A549 treated with GW870086 at 1 μM for 4 hours (cell line): ENCODE measurements around the gene ALDH2. TPM values are rescaled to one million over a fixed set of nuclear protein-coding genes. Genes with fewer than 3 reads are reported as not detected.

Experiments used
- total RNA-seq: library from RNA; stranded (reverse); fragments of 200-300 nt; extraction: Qiagen RNA extraction; gene quantifications from 5 replicates; pipeline ENCODE4 v1.2.3, GENCODE V29; 2022; ENCODE audit warnings: low read depth

ALDH2 gene
- 69.5 to 98.4 TPM (median 89.7 TPM) in 5 replicates for total RNA-seq

DNA sequence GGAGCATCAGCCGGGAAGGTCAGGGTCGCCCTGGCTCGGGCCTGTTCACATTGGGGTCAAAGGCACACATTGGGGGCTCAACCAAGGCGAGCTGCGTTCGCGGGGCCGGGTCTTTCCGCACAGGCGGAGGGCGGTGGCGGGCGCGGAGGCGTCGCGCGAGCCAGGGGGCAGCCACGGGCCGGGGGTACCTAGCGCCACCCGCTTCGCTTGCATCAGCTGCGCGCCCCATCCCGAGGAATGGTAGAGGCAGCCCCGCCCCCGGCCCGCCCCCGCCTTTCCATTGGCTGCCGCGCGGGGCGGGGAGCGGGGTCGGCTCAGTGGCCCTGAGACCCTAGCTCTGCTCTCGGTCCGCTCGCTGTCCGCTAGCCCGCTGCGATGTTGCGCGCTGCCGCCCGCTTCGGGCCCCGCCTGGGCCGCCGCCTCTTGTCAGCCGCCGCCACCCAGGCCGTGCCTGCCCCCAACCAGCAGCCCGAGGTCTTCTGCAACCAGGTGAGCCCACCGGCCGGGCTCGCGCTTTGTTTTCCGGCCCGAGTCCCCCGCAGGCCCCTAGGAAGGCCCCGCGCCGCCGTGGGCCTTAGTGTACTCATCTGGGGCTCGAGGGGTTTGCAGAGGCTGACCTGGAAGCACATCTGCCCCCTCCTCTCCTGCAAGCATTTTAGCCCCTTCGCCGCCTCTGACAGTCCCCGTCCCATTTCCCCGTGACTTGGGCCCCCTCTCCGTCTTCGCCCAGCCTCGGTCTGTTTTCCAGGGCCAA lies at the start of gene ALDH2:
TSS of gene ALDH2 (plus strand) at position 326 of the 754 bp plus-strand sequence. CDS start at position 376, 50 bp downstream.

DNA sequence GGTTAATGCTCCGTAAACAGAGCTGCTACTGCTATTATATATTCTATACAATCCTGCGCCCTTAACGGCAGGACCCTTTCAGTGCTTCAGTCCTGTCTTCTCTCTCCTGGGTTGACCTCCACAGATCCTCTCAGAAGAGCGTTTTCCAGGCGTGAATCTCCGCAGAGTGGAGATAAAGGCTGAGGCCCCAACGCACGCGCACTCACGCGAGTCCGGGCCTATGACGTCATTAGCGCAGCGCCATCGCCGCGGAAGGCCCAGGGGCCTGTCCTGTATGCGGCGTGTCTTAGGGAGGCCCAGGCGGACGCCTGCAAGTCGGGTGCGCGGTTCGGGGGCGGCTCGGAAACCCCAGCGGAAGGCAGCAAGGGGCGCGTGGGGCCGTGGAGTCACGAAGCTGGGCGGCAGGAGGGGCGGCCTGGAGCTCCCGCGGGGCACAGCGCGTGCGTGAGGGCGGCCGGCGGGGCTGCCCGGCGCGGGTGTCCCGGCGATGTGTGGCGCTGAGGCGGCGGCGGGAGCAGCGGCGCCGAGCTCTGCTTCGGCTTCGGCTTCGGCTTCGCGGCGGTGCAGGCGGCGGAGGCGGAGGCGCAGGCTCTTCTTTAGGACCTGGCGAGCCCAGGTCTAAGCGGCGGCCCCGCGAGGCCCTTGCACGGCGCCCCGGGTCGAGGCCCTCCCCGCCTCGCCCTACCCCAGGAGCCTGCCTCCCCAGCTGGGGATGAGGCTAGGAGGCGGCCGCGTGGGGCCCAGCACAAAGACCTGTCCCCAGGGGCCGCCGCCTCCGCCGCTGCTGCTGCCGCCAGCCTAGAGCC lies 75.2 kb downstream of the ALDH2 start, which contains the start of gene MAPKAPK5:
TSS of gene MAPKAPK5 (plus strand) at position 479 of the 806 bp plus-strand sequence. CDS start 506 bp downstream, outside the sequence.

Other genes with a start within 250 kb of the ALDH2 start
- 44.4 to 53.3 TPM (median 48.5 TPM) in 5 replicates for gene ATXN2, start 167.6 kb upstream of the ALDH2 start, total RNA-seq
- 11.1 to 14.9 TPM (median 12.9 TPM) in 5 replicates for gene BRAP, start 81.0 kb upstream of the ALDH2 start, total RNA-seq
- 8.5 to 10.2 TPM (median 9.9 TPM) in 5 replicates for gene ACAD10, start 80.9 kb upstream of the ALDH2 start, total RNA-seq
- gene MAPKAPK5, start 75.3 kb downstream of the ALDH2 start, total RNA-seq: 49.3 to 60.7 TPM (median 59.1 TPM) in 5 replicates
- gene TMEM116, start 246.2 kb downstream of the ALDH2 start, total RNA-seq: 5.1 to 6.6 TPM (median 5.9 TPM) in 5 replicates
- 117 to 144 TPM (median 125 TPM) in 5 replicates for gene ERP29, start 246.5 kb downstream of the ALDH2 start, total RNA-seq